B cell (primary cell): ENCODE results near the gene AKIRIN1. TPM values are rescaled to one million over a fixed set of nuclear protein-coding genes. Genes with fewer than 3 reads are reported as not detected.

ENCODE experiments used
- ATAC-seq: fragments of 200-7000 bp; cut with Tn5 transposase; one replicate; pipeline ENCODE4 v1.10.0; 2021; ENCODE audit warnings: low read depth, mild to moderate bottlenecking, moderate number of reproducible peaks, moderate library complexity
- CTCF ChIA-PET: fragments of 350-600 bp; sonication (Branson Sonifier 250); formaldehyde crosslinking; loops from one replicate; lab custom pipeline; 2021; ENCODE audit warnings: antibody characterized with exemption, inconsistent platforms; lab: Charles Lee
- POLR2A ChIA-PET: fragments of 350-600 bp; sonication (Branson Sonifier 250); formaldehyde crosslinking; loops from one replicate; lab custom pipeline; 2021; ENCODE audit warnings: antibody characterized with exemption; lab: Charles Lee
- DNase-seq: peaks from one replicate; pipeline ENCODE4 v3.0.0; 2013
- H2AFZ ChIP-seq: 2 replicates; pipeline ENCODE4 v1.6.1; 2012; ENCODE audit warnings: mild to moderate bottlenecking, low read depth, low read length; ENCODE audit not compliant: insufficient read depth, poor library complexity, severe bottlenecking
- H3K27ac ChIP-seq, 2 donors: 1 replicate in 1 of 2; 2 replicates in 1 of 2; pipeline ENCODE4 v1.5.1; 2012 to 2013; ENCODE audit warnings: low read length in 2 of 2, mild to moderate bottlenecking in 2 of 2, moderate library complexity in 1 of 2
- H3K27me3 ChIP-seq, 4 experiments: fragments of 200-600 bp in 1 of 4; sonication (generic) in 1 of 4; replicated peaks in 1 of 4; 1 replicate in 2 of 4; 2 replicates in 2 of 4; pipeline versions ENCODE4 v1.6.1 to v1.7.0; 2013 to 2016; ENCODE audit warnings: low read length in 3 of 4, mild to moderate bottlenecking in 2 of 4, mixed read lengths in 1 of 4, moderate library complexity in 1 of 4; ENCODE audit not compliant: insufficient read depth in 4 of 4, control insufficient read depth in 3 of 4; ENCODE audit errors: control extremely low read depth in 1 of 4
- H3K36me3 ChIP-seq, 2 experiments: replicated peaks in 1 of 2; 1 replicate in 1 of 2; 2 replicates in 1 of 2; pipeline versions ENCODE4 v1.6.1 to v1.7.1; 2013; ENCODE audit warnings: low read length in 1 of 2; ENCODE audit not compliant: insufficient read depth in 2 of 2, control insufficient read depth in 1 of 2; ENCODE audit errors: control extremely low read depth in 1 of 2, extremely low read depth in 1 of 2
- H3K4me1 ChIP-seq, 2 donors: fragments of 200-600 bp in 1 of 2; sonication (generic) in 1 of 2; 1 replicate in 1 of 2; 2 replicates in 1 of 2; pipeline versions ENCODE4 v1.5.1 to v1.6.1; 2013 to 2017; ENCODE audit warnings: low read length in 2 of 2; ENCODE audit not compliant: control insufficient read depth in 2 of 2, insufficient read depth in 2 of 2
- H3K4me2 ChIP-seq: replicated peaks from 2 replicates; pipeline ENCODE3; 2012; ENCODE audit warnings: mild to moderate bottlenecking, low read depth, low read length; ENCODE audit not compliant: poor library complexity, severe bottlenecking
- H3K4me3 ChIP-seq, 5 experiments: fragments of 200-600 bp in 1 of 5; sonication (generic) in 1 of 5; 1 replicate in 3 of 5; 2 replicates in 2 of 5; pipeline versions ENCODE4 v1.5.1 to v1.7.0; 2011 to 2016; ENCODE audit warnings: low read length in 4 of 5, mild to moderate bottlenecking in 4 of 5, low read depth in 2 of 5, control low read depth in 1 of 5, moderate library complexity in 1 of 5; ENCODE audit not compliant: insufficient read depth in 1 of 5; ENCODE audit errors: control extremely low read depth in 1 of 5, extremely low read depth in 1 of 5
- H3K79me2 ChIP-seq: fragments of 200-600 bp; sonication (generic); one replicate; pipeline ENCODE4 v1.6.0; 2016; ENCODE audit warnings: low read length; ENCODE audit not compliant: control insufficient read depth, insufficient read depth
- H3K9ac ChIP-seq: fragments of 200-600 bp; sonication (generic); 2 replicates; pipeline ENCODE4 v1.6.1; 2017; ENCODE audit warnings: mild to moderate bottlenecking, low read length, moderate library complexity
- H3K9me3 ChIP-seq, 3 donors: one replicate each; pipeline versions ENCODE4 v1.6.1 to v1.7.1; 2013; ENCODE audit warnings: low read length in 2 of 3; ENCODE audit not compliant: control insufficient read depth in 2 of 3, insufficient read depth in 1 of 3; ENCODE audit errors: control extremely low read depth in 1 of 3
- H4K20me1 ChIP-seq: 2 replicates; pipeline ENCODE4 v1.6.0; 2012; ENCODE audit warnings: mild to moderate bottlenecking, low read length; ENCODE audit not compliant: insufficient read depth, control insufficient read depth, poor library complexity, severe bottlenecking
- H3K27ac Mint-ChIP-seq: one replicate; pipeline ENCODE4 v1.8.0; 2021; ENCODE audit warnings: mixed read lengths
- H3K27me3 Mint-ChIP-seq: one replicate; pipeline ENCODE4 v1.8.0; 2021; ENCODE audit warnings: mixed read lengths
- H3K4me1 Mint-ChIP-seq: one replicate; pipeline ENCODE4 v1.8.0; 2021; ENCODE audit warnings: mixed read lengths
- H3K4me3 Mint-ChIP-seq: one replicate; pipeline ENCODE4 v1.8.0; 2021; ENCODE audit warnings: mixed read lengths
- H3K9me3 Mint-ChIP-seq: one replicate; pipeline ENCODE4 v1.8.0; 2022; ENCODE audit warnings: mixed read lengths; ENCODE audit not compliant: insufficient read depth
- EZH2 ChIP-seq: IDR thresholded peaks from 2 replicates; pipeline ENCODE4 v1.6.1; 2012; ENCODE audit warnings: borderline replicate concordance, low read depth, mild to moderate bottlenecking, moderate library complexity, low read length; ENCODE audit not compliant: insufficient read depth, poor library complexity, severe bottlenecking
- WGBS: methylation state at CpG from one replicate; pipeline ENCODE4 v1.1.5; 2013; ENCODE audit warnings: missing lambda C conversion rate; ENCODE audit not compliant: insufficient coverage; 5-methylcytosine and 5-hydroxymethylcytosine counted together
- intact Hi-C: fragments of 100-400 bp; cut with micrococcal nuclease; formaldehyde crosslinking; loops from one replicate; pipeline ENCODE4 v1.10.0; 2022
- polyA plus RNA-seq: library from polyadenylated mRNA; depleted of rRNA; stranded (reverse); fragments of >200 nt; gene quantifications from 2 replicates; pipeline ENCODE4 v1.2.3, GENCODE V29; 2012
- total RNA-seq, 2 donors: library from RNA; stranded (reverse); fragments of 120-200 nt in 1 of 2; gene quantifications; 1 replicate in 1 of 2; 2 replicates in 1 of 2; pipeline versions ENCODE4 v1.2.3 to v1.2.4, GENCODE V29; 2013 to 2022
- TF ChIP-seq, protein P1 (sequence below): fragments of 200-600 bp; IDR thresholded peaks from one replicate; pipeline ENCODE4 v1.8.0; 2022; ENCODE audit warnings: antibody characterized with exemption, mild to moderate bottlenecking

Gene AKIRIN1
- total and polyA plus RNA-seq, 2 donors (not counting 1 experiment from before 2014, with no cell fraction given), result 36.5 to 59.7 TPM

- no peaks in the 10 kb centered on the region for H4K20me1 ChIP-seq
- H3K27ac ChIP-seq, result no peak overlapping the region
- no peak overlapping the region for H3K4me3 Mint-ChIP-seq
- 100% methylated on average over 1 of the region's 1 CpG for WGBS
- no peaks in the 10 kb centered on the region for H3K27me3 Mint-ChIP-seq
- peaks cover 3 to 15% of the 10 kb centered on the region in 2 donors for H3K4me1 ChIP-seq
- H2AFZ ChIP-seq, result no peak overlapping the region
- no peaks in the 10 kb centered on the region for H3K9me3 Mint-ChIP-seq
- no peaks in the 10 kb centered on the region for H3K79me2 ChIP-seq
- H3K36me3 ChIP-seq, result no peaks in the 10 kb centered on the region
- intact Hi-C loops, result no loop called here
- CTCF ChIA-PET, result no interaction called here
- no peaks in the 10 kb centered on the region for H3K9me3 ChIP-seq
- ATAC-seq, result no peak
- TF ChIP-seq, protein P1, sequence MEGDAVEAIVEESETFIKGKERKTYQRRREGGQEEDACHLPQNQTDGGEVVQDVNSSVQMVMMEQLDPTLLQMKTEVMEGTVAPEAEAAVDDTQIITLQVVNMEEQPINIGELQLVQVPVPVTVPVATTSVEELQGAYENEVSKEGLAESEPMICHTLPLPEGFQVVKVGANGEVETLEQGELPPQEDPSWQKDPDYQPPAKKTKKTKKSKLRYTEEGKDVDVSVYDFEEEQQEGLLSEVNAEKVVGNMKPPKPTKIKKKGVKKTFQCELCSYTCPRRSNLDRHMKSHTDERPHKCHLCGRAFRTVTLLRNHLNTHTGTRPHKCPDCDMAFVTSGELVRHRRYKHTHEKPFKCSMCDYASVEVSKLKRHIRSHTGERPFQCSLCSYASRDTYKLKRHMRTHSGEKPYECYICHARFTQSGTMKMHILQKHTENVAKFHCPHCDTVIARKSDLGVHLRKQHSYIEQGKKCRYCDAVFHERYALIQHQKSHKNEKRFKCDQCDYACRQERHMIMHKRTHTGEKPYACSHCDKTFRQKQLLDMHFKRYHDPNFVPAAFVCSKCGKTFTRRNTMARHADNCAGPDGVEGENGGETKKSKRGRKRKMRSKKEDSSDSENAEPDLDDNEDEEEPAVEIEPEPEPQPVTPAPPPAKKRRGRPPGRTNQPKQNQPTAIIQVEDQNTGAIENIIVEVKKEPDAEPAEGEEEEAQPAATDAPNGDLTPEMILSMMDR, result no peak
- no peak for TF ChIP-seq EZH2
- H3K4me2 ChIP-seq, result no peak overlapping the region
- H3K4me3 ChIP-seq, result no peak overlapping the region
- POLR2A ChIA-PET, result no interaction called here
- no peak overlapping the region for H3K9ac ChIP-seq
- H3K27me3 ChIP-seq, result no peaks in the 10 kb centered on the region
- H3K4me1 Mint-ChIP-seq, result peaks cover 21% of the 10 kb centered on the region
- DNase-seq, result no peak
- H3K27ac Mint-ChIP-seq, result peak overlapping the region; percentile 20
Measured at GRCh38 chr1:39044762-39045161, 53.7 kb downstream of the AKIRIN1 start.

DNA sequence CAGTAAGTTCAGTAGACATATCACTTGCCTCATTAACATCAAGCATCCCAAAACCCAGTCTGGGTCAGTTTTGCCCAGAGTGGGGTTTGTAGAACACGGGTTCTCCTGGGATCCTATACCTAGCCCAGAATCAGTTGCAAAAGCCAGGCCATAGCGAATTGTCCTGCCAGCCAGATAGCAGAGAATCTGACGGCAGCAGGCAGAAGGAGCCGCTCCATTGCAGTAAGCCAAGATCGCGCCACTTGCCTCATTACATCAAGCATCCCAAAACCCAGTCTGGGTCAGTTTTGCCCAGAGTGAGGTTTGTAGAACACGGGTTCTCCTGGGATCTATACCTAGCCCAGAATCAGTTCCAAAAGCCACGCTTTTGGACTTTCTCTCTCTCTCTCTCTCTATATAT lies 54.2 kb downstream of the AKIRIN1 start:
- ChIA-PET POLR2A (no interaction called here), CTCF (no interaction called here)
- H3K27me3 Mint-ChIP-seq, result no peaks in the 10 kb centered on the region
- Histone ChIP-seq H3K27ac (no peak overlapping the region), H3K9ac (no peak overlapping the region), H3K79me2 (no peaks in the 10 kb centered on the region), H2AFZ (no peak overlapping the region), H3K4me2 (no peak overlapping the region), H3K4me3 (no peak overlapping the region), H3K36me3 (no peaks in the 10 kb centered on the region), H3K9me3 (no peaks in the 10 kb centered on the region), H4K20me1 (no peaks in the 10 kb centered on the region), H3K27me3 (no peaks in the 10 kb centered on the region), H3K4me1 (peaks cover 3 to 15% of the 10 kb centered on the region in 2 donors)
- ATAC-seq (no peak), DNase-seq (no peak)
- TF ChIP-seq, protein P1, result no peak
- no peak for TF ChIP-seq EZH2
- peaks cover 21% of the 10 kb centered on the region for H3K4me1 Mint-ChIP-seq
- WGBS, result 95% methylated on average over 6 of the region's 8 CpGs
- intact Hi-C loops, result no loop called here
- no peak overlapping the region for H3K27ac Mint-ChIP-seq
- H3K9me3 Mint-ChIP-seq, result no peaks in the 10 kb centered on the region
- H3K4me3 Mint-ChIP-seq, result no peak overlapping the region
